GM19397 (cell line): Measurements from ENCODE around the gene RHOT1.
"Not testable (repeated sequence)": the region's sequence is repeated elsewhere in the genome, so short reads cannot be mapped to it uniquely, and the experiment has no call there.

Source experiments
- ATAC-seq: cut with Tn5 transposase; IDR thresholded peaks from one replicate; pipeline ENCODE4 v1.9.1; 2021; ENCODE audit warnings: mild to moderate bottlenecking, moderate library complexity; ENCODE audit not compliant: unreplicated experiment

The RHOT1 gene

DNA sequence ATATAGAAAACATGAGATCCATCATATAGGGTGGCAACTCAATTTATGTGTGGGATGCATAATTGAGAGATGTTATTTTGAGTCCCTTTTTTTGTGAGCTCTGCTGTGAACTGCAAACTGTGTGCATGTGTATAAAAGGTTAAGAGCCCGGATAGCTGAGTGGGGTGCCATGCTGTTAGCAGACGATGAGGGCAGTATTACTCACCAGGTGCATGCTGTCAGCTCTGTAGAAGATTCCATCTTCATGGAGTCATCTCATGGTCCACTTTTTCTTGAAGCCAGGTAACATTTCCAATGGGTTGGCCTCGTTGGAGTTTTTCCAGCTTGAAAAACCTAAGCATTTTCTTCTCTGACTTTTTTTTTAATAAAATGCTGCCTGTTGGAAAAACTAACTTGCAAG, 80.3 kb downstream of the RHOT1 start:
- ATAC-seq: no peak

DNA sequence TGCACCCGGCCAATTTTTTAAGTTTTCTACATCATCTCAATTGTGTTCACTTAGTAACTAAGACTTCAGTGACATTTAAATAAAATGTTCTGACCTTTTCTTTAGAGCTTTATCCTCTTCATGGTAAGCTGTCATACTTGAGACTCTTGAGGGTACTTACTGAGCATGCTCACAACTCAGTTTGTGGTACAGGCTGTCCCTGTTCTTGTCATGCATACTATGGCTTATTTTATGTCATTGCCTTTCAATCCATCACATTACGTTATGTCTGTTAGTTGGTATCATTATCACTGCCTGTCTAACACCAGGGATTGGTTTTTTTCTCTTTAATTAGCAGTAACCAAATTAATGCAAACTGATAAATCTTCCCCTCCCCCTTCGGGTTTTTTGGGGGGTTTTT, 81.4 kb downstream of the RHOT1 start:
- no peak for ATAC-seq

DNA sequence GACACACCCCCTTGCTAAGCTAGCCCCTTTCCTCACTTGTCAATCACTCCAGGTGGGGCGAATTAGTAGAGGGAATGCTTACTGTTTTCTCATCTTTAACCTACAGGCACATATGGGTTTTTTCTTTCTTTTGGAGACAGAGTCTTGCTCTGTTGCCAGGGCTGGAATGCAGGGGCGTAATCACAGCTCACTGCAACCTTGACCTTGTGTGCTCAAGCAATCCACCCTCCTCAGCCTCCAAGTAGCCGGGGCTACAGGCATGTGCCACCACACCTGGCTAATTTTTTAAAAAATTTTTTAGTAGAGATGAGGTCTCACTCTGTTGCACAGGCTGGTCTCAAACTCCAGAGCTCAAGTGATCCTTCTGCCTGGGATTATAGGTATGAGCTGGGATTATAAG, 84.6 kb downstream of the RHOT1 start:
- ATAC-seq: no peak

DNA sequence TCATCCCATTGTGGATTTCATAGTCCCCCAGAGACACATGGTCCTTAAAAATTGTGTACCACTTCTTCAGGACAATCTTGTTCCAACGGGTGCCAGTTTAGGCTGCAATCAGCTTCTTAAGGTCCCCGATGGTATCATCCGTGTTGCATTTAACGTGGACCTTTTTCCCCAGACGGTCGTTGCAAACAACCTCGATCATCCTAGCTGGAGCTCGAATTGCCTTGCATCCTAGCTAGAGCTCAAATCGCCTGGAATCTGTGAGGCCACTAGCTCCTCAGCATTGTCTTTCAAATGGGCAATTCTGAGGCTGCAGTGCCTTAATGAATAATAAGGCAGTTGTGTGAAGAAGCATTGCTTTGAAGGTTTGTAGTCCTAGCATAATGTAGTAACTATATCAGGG, 85.6 kb downstream of the RHOT1 start:
- no peak for ATAC-seq

DNA sequence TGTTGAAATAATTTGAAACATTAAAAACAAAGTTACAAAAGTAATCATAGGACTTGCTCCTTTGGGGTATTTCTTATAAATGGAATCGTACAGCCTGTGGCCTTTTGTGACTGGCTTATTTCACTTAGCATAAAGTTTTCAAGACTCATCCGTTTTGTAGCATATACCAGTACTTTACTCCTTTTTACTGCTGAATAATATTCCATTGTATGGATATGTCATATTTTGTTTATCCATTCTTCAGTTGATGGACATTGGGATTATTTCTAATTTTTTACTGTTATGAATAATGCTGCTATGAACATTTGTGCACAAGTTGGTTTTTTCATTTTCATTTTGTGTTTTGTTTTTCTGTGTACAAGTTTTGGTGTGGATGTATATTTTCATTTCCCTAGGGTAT, 93.3 kb downstream of the RHOT1 start:
- ATAC-seq: no peak

DNA sequence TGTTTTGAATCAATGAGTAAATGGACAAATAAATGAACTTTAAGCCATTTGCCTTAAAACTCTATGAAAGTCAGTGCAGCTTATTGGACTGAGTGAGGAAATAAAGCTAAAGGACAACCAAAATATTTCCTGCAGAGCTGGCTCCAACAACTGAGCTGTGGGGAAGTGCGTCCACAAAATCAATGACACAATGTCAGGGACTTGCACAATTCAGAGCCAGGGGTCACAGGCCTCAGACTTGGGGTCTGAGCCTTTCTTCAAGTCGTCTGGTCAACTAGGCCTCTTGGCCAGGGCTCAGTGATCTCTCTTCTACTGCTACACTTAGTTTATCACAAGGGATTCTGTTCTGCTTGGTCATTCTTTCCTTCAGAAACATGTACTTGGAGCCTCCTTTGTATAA, 97.2 kb downstream of the RHOT1 start:
- ATAC-seq: no peak

DNA sequence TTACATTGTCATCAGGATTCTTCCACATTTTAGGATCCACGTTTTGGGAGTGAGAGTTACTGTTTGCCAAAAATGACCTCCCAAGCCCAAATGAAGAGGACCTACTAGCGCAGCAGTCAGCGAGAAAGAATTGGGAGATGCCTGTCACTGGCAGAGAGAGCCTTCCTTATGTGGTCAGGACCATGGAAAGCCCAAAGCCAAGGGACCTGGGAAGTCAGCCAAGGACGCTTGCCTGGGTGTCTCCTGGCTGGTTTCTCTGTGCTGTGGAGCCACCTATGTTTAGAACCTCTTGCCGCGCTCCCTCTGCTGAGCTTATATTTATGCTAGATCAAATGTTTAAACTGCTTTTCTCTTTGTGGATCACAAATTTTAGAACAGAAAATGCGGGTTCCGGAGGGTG, 98.4 kb downstream of the RHOT1 start:
- ATAC-seq: no peak

DNA sequence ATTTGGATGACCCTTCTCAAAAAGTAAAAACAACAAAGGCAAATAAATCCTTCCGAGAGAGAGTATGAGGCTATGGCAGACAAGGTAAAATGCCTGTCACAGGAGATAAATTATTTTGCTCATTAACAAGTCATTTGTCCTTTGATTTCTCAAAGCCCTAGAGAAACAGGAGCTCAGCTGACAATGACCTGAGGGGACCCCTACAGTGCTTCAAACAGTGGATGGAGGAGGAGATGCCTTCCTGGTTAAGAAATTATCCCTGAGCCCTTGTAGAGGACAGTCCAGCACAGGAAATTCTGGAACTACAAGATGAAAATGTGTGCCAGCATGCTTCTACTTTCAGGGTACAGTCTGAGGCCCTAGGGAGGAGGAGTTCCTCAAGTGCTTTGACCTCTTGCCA, 99.3 kb downstream of the RHOT1 start:
- ATAC-seq: no peak

DNA sequence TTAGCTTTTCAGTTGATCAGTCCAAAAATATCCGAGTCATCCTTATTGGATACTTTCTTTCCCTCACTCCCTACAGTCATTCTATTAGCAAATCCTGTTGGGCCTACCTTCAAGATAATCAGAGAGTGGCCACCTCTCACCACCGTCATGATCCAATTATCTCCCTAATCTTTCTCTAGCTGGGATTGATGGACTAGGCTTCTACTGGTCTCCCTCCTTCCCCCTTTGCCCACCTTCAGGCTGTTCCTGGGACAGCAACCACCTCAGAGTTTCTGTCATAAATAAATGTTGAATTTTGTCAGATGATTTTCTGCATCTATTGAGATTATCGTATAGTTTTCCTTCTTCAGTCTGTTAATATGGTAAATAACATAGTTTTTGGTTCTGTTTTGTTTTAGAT, 107.2 kb downstream of the RHOT1 start:
- ATAC-seq: no peak

DNA sequence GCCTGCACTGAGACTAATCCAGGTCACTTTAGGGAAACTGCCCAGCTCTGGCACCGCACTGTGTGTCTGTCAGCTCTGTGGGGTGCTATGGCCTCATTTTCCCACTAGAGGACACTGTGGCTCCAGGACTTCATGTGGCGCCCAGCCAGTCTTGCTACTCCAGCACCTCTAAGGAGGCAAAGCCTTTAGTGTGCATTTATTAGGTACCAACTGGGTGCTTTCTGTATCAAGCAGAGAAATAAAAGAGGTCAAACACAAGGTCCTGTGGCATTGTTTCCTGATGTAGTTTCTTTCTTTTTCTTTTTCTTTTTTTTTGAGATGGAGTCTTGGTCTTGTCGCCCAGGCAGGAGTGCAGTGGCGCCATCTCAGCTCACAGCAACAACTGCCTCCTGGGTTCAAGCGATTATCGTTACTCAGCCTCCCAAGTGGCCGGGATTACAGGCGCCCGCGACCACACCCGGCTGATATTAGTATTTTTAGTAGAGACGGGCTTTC, 110.9 kb downstream of the RHOT1 start:
- ATAC-seq: no peak

DNA sequence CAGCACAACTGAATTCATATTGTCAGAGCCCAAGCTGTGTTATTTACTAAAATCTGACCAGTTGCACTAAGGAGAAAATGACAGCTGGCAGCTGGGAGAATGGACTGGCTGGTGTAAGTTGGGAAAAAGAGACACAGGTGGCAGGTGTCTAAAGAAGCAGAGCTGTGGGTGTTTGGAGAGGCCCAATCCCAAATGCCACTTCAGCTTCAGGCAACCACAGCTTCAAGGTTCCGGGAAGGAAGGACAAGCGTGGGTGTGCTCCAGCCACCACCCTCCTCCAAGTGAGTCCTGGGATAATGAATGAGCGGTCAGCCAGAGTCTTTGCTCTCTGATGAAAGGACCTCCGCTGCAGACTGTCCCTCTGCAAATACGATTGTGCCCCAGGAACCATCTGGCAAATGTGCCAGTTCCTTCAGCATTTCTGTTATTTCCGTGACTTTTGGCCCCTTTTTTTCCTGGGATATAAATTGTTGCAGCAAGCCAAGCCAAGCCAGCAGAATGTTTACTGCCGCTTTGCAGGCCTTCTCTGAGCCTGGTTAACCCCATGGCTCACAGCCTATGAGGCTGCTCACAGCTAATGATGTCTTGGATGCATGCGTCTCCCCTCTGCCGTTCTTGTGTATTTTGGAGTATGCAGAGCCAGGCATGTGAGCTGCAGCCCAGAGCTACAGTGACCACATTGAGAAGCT, 113.9 kb downstream of the RHOT1 start:
- ATAC-seq: no peak

DNA sequence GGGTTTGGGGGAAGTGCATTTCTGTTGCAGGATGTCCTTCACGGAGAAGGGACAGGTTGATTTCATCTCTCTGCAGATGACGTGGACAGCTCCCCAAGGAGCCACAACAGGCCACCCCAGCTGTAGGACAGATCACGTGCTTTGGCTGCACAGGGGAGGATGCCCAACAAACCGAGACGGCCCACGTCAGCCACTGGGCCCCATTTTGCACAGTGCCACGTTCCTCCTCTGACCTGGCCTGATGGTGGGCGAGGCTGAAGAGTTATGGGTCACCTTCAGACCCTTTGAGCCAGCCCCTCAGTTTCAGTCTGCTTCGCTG, 114.4 kb downstream of the RHOT1 start:
- no peak for ATAC-seq

DNA sequence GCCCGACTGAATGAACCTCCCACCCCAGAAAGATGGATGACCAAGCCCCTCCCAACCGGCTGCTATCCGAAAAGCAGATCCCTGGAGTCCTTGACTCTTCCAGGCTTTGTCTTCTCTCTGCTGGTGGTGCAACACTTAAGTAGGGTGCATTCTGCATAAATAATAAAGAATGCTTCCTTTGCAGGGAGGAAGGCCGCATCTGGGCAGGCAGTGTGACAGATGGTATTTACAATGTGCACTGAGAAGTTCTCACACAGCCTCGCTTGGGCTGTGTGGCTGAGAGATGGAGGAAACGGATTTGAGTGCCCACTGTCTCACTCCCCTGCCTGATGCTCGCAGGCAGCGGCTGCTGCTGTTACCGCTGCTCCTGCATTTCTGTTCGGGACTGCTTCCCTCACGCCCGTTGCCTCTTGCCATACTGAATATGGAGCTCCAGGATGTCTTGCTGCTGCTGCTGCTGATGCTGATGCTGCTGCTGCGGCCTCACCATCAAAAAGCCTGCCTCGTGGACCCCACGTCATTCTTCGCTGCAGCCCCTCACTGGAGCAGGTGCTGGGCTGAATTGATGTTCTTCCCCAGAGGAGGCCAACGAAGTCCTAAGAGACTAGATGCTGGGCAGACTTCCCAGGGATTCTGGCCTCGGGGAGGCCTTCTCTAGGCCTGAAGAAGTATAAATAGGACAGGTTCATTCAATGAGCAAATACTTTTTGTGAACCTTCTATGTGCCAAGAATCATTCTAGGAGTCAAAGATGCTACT, 116.3 kb downstream of the RHOT1 start:
- no peak for ATAC-seq

DNA sequence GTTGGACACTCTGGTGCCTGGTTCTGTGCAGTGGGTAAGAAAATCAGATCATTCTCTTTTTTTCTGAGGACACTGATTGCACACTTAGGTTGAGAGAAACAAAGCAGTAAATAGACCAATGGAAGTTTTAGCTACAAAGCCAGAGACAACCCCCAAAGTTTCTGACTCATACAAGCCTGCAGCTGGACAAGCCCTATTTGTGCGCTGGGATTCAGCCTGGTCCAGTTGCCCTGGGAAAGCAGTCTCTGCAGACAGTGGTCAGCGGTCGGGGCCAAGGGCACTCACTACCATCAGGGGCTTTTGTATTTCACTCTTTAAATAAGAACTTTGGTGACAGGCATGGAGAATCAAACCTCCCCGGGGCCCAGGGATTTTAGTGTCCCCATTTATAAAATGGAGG, 117.3 kb downstream of the RHOT1 start:
- ATAC-seq: no peak

DNA sequence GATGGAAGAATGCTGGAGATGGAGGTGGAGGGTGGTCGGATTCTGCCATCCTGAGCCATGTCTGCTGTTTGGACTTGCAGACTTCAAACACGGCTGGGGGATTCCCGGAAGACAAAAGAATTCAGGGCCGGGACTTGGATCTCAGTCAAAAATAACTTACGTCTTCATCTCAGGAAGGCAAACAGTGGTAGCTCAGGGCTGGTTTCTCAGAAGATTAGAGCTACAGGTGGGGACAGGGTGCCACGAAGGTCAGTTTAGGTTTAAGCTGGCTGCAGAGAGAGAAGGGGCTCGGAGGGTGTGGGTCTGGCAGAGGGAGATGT, 119.1 kb downstream of the RHOT1 start:
- ATAC-seq: no peak

DNA sequence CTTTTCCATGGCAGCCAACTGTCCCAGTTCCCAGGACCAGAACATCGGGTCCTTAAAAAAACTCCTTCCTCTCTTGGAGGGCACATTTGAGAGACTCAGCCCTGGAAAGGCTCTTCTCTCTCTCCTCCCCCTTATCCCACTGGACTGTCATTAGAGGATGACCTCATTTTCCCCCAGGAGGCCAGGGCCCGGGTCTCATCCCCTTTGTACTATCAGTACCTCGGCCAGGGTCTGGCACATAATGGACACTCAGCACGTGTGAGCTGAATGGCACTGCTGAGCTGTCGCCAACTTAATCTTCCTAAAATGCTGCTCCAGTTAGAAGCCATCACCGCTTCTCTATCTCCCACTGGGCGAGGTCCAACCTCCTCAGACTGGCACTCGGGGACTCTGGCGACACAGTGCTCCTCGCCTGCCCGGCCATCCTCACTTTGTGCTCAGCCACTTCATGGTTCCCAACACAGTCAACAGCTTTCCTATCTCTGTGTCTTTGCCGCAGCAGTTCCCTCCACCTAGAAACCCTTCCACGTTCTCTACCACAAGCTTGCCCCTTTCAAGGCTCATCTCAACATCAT, 119.7 kb downstream of the RHOT1 start:
- no peak for ATAC-seq

DNA sequence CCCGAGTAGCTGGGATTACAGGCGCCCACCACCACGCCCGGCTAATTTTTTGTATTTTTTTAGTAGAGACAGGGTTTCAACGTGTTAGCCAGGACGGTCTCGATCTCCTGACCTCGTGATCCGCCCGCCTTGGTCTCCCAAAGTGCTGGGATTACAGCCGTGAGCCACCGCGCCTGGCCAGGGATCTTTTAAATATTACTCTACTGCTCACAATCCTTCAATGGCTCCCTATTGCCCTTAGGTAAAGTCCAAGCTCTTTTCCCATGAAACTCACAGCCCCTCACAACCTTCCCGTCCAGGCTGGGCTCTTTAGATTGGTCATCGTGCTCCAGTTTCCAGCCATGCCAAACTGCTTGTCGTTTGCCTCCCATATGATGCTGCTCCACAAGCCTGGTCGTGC, 121.2 kb downstream of the RHOT1 start:
- not testable (repeated sequence) for ATAC-seq

DNA sequence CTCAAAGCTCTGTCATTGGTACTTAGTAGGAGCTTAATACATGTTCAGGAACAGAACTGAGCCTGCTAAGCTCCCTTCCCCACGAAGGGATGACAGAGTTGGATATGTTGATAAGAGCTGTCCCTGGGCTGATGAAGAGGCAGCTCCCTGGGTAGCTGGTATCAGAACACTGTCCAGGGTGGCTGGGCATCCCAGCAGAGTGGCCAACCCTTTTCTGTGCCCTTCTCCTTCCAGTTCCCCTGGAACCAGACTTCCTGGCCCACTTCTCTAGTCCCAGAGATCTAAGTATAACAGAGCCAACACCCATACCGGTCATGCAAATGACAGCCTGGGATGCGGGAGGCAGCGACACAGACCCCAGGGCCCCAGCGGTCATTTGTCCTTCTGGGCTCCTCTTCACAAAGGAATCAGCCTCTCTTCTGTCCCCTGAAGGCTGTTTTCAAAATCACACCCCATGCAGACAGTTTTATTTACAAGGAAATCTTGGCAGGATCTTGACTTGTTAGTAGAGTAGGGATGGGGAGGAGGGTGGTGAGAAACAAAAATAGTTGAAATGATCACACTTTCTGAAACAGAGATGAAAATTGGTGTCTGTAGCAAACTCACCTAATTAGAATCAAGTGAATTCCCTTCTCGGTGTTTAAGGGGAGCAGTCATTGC, 122.0 kb downstream of the RHOT1 start:
- ATAC-seq: no peak

DNA sequence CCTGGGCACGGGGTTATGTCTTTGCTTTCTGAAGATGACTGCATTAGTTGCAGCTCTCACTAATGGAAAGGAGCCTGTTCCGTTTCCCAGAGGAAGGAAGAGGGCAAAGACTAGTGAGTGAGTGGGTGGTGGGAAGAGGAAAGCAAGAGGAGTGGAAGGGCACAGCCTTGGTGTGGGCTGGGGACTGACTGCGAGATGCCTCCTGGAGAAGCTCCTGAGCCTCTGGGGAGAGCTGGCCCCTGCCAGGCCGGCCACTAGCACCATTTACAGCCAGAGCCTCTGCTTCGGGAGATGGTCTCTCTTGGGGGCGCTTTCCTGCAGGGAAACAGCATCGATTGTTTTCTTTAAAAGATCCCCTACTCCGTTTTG, 122.5 kb downstream of the RHOT1 start:
- no peak for ATAC-seq

DNA sequence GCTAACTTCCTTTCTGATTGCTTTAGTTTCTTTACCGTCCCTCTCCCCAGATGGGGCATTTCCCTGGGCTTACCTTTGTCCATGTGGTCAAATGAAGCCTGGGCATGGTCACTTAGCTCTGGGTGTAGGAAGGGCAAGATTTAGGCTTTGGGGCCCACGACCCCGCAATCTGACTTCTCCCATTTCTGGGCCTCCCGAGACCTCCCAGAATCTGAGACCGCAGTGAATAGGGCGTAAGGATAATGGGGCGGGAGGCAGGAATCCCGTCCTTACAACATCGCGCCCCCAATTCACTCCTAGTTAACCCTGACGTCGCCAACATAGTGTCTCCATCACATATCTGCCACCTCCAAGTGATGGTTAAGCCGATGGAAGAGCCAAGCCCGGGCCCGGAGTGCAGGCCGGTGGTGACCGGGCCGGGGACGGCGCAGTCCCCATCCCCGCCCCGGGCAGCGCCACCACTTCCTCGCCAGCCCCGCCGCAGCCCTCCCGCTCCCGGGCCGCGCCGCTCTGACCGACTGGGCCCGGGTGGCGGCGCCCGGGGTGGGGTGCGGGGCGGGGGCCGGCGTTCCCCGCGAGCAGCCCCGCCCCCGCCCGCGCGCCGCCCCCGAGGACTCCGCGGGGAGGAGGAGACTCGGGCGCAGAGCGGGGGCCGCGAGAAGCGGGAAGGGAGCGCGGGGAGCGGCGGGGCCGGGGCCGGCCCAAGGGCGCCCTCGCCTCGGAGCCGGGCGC, 123.1 kb downstream of the RHOT1 start, which contains the start of gene RHBDL3:
Gene RHBDL3, plus strand, starts transcription at position 641 of the 732 bp plus-strand sequence. CDS start 358 bp downstream, outside the sequence.
- ATAC-seq: no peak

DNA sequence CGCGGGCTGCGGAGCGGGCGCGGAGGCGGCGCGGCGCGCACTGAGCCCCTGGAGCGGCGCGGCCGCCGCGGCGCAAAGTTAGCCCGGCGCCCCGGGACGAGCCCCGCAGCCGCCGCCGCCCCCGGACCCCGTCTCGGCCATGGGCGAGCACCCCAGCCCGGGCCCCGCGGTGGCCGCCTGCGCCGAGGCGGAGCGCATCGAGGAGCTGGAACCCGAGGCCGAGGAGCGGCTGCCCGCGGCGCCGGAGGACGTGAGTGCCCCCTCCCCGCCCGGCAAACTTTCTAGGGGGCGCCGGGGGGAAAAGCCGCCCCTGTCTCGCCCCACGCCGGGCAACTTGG, 123.7 kb downstream of the RHOT1 start:
- no peak for ATAC-seq
